ENCODE data around the gene GARRE1. TPM values are rescaled to one million over a fixed set of nuclear protein-coding genes. Genes with fewer than 3 reads are reported as not detected.
A peak's percentile ranks its signal among the peaks of the same experiment; 100 is the strongest.

The GARRE1 gene
- total RNA-seq, 3 donors from 2014 or later: 18.7 to 27.6 (median 27.3) TPM

GRCh38 chr19:34220472-34221063 is 33.8 kb upstream of the GARRE1 start:
- peak; percentile 29 for TF ChIP-seq CTCF (IDR thresholded peaks at IDR 0.05)
- Histone ChIP-seq H3K36me3 (ENCODE audit: low read depth) (no peaks in the 10 kb centered on the region), H3K9me3 (no peaks in the 10 kb centered on the region), H3K4me3 (no peak overlapping the region), H3K4me1 (ENCODE audit: low read depth) (peaks cover 6% of the 10 kb centered on the region)
- DNase-seq: peak in 1 of 3 donors; percentile 90
- peak; percentile 65 for ATAC-seq
- intact Hi-C loops (cut with DNase I, micrococcal nuclease): no loop called here

GRCh38 chr19:34222386-34222785 is 32.0 kb upstream of the GARRE1 start:
- no peaks in the 10 kb centered on the region for H3K36me3 ChIP-seq (ENCODE audit: low read depth)
- intact Hi-C loops (cut with DNase I, micrococcal nuclease): no loop called here
- no peak for DNase-seq
- H3K9me3 ChIP-seq: no peaks in the 10 kb centered on the region
- ATAC-seq: no peak
- peaks cover 6% of the 10 kb centered on the region for H3K4me1 ChIP-seq (ENCODE audit: low read depth)
- no peak for TF ChIP-seq CTCF (IDR thresholded peaks at IDR 0.05)
- no peak overlapping the region for H3K4me3 ChIP-seq

- Histone ChIP-seq H3K4me3 (no peak overlapping the region), H3K36me3 (ENCODE audit: low read depth) (no peaks in the 10 kb centered on the region), H3K4me1 (ENCODE audit: low read depth) (no peaks in the 10 kb centered on the region), H3K9me3 (no peaks in the 10 kb centered on the region)
- intact Hi-C loops (cut with DNase I, micrococcal nuclease): no loop called here
- no peak for ATAC-seq
- DNase-seq: no peak
- no peak for TF ChIP-seq CTCF (IDR thresholded peaks at IDR 0.05)
Measured at GRCh38 chr19:34224996-34225658, 29.2 kb upstream of the GARRE1 start.

- H3K36me3 ChIP-seq (ENCODE audit: low read depth): no peaks in the 10 kb centered on the region
Measured at GRCh38 chr19:34225659-34226015, 28.7 kb upstream of the GARRE1 start.

GRCh38 chr19:34226036-34226435 is 28.3 kb upstream of the GARRE1 start:
- Histone ChIP-seq H3K36me3 (ENCODE audit: low read depth) (no peaks in the 10 kb centered on the region), H3K4me1 (ENCODE audit: low read depth) (no peaks in the 10 kb centered on the region), H3K9me3 (no peaks in the 10 kb centered on the region), H3K4me3 (no peak overlapping the region)
- no peak for TF ChIP-seq CTCF (IDR thresholded peaks at IDR 0.05)
- DNase-seq (no peak), ATAC-seq (no peak)
- intact Hi-C loops (cut with DNase I, micrococcal nuclease): no loop called here

More at GRCh38 chr19:34225659-34226015, 28.7 kb upstream of the GARRE1 start:
- Histone ChIP-seq H3K4me1 (ENCODE audit: low read depth) (no peaks in the 10 kb centered on the region), H3K9me3 (no peaks in the 10 kb centered on the region), H3K4me3 (no peak overlapping the region)
- no peak for TF ChIP-seq CTCF (IDR thresholded peaks at IDR 0.05)
- no peak for ATAC-seq
- intact Hi-C loops (cut with DNase I, micrococcal nuclease): no loop called here
- no peak for DNase-seq

Measured in mucosa of descending colon (tissue), 3 donors.